CD8-positive, alpha-beta memory T cell (primary cell): ENCODE data around the gene ENOX1. TPM values are rescaled to one million over a fixed set of nuclear protein-coding genes. Genes with fewer than 3 reads are reported as not detected.

ENCODE experiments used
- CTCF ChIA-PET: fragments of 350-600 bp; sonication (Branson Sonifier 250); formaldehyde crosslinking; loops from one replicate; lab custom pipeline; 2021; ENCODE audit warnings: antibody characterized with exemption; lab: Charles Lee
- POLR2A ChIA-PET: fragments of 350-600 bp; sonication (Branson Sonifier 250); formaldehyde crosslinking; loops from one replicate; lab custom pipeline; 2021; ENCODE audit warnings: antibody characterized with exemption; lab: Charles Lee
- DNase-seq, 5 donors: peaks; one replicate each; pipeline versions ENCODE4 v3.0.0 to v3.0.0-alpha.2; 2020 to 2022; ENCODE audit warnings: mixed read lengths in 1 of 5
- H3K27ac ChIP-seq: one replicate; pipeline ENCODE4 v1.7.0; 2013; ENCODE audit warnings: low read depth, mild to moderate bottlenecking, low read length, moderate library complexity
- H3K27me3 ChIP-seq: 2 replicates; pipeline ENCODE4 v1.7.0; 2013; ENCODE audit warnings: low read length, mild to moderate bottlenecking; ENCODE audit not compliant: insufficient read depth, poor library complexity, severe bottlenecking
- H3K36me3 ChIP-seq: 2 replicates; pipeline ENCODE4 v1.7.0; 2013; ENCODE audit warnings: mild to moderate bottlenecking, low read length, moderate library complexity; ENCODE audit not compliant: insufficient read depth
- H3K4me1 ChIP-seq: 2 replicates; pipeline ENCODE4 v1.7.0; 2013; ENCODE audit warnings: mild to moderate bottlenecking, low read length, moderate library complexity; ENCODE audit not compliant: insufficient read depth
- H3K4me3 ChIP-seq: 2 replicates; pipeline ENCODE4 v1.7.0; 2013; ENCODE audit warnings: mild to moderate bottlenecking, low read length
- H3K9me3 ChIP-seq: 2 replicates; pipeline ENCODE4 v1.7.0; 2013; ENCODE audit warnings: mild to moderate bottlenecking, low read length
- H3K27ac Mint-ChIP-seq, 8 donors: one replicate each; pipeline ENCODE4 v1.8.0; 2020 to 2021; ENCODE audit warnings: mixed read lengths in 8 of 8, mild to moderate bottlenecking in 6 of 8, inconsistent platforms in 3 of 8, moderate library complexity in 3 of 8
- H3K27me3 Mint-ChIP-seq, 2 donors: one replicate each; pipeline ENCODE4 v1.8.0; 2020 to 2021; ENCODE audit warnings: mixed read lengths in 2 of 2, mild to moderate bottlenecking in 1 of 2, moderate library complexity in 1 of 2
- H3K36me3 Mint-ChIP-seq, 3 donors: one replicate each; pipeline ENCODE4 v1.8.0; 2020 to 2021; ENCODE audit warnings: mixed read lengths in 3 of 3, inconsistent platforms in 1 of 3, mild to moderate bottlenecking in 1 of 3
- H3K4me1 Mint-ChIP-seq, 3 donors: one replicate each; pipeline ENCODE4 v1.8.0; 2020 to 2021; ENCODE audit warnings: mixed read lengths in 3 of 3, inconsistent platforms in 1 of 3, mild to moderate bottlenecking in 1 of 3
- H3K4me3 Mint-ChIP-seq, 7 donors: one replicate each; pipeline ENCODE4 v1.8.0; 2020 to 2021; ENCODE audit warnings: mixed read lengths in 7 of 7, mild to moderate bottlenecking in 6 of 7, moderate library complexity in 4 of 7, inconsistent platforms in 2 of 7
- H3K9me3 Mint-ChIP-seq, 5 donors: one replicate each; pipeline ENCODE4 v1.8.0; 2020 to 2022; ENCODE audit warnings: mixed read lengths in 5 of 5, mild to moderate bottlenecking in 3 of 5, moderate library complexity in 2 of 5, inconsistent platforms in 1 of 5
- polyA plus RNA-seq: library from polyadenylated mRNA; unstranded; fragments of 300-500 nt; fragmentation: Illumina TruSeq; gene quantifications from one replicate; pipeline ENCODE4 v1.2.3, GENCODE V29; 2021
- total RNA-seq, 2 experiments: library from RNA; stranded (reverse); gene quantifications; one replicate each; pipeline ENCODE4 v1.2.3, GENCODE V29; 2021

ENOX1 gene
- total and polyA plus RNA-seq, 3 experiments from 2014 or later: 0.18 to 0.29 TPM; not detected in 1

- H3K4me3 ChIP-seq: no peak overlapping the region
- ChIA-PET CTCF (no interaction called here), POLR2A (no interaction called here)
- Mint-ChIP-seq H3K27me3 (peaks cover 3 to 39% of the 10 kb centered on the region in 2 donors), H3K27ac (no peak overlapping the region), H3K36me3 (no peaks in the 10 kb centered on the region), H3K4me1 (no peaks in the 10 kb centered on the region), H3K4me3 (no peak overlapping the region), H3K9me3 (peaks cover 0 to 2% (median 0%) of the 10 kb centered on the region in 5 donors)
- no peaks in the 10 kb centered on the region for H3K9me3 ChIP-seq
- no peak for DNase-seq
- H3K36me3 ChIP-seq: no peaks in the 10 kb centered on the region
- H3K27me3 ChIP-seq: no peaks in the 10 kb centered on the region
- no peaks in the 10 kb centered on the region for H3K4me1 ChIP-seq
- no peak overlapping the region for H3K27ac ChIP-seq
Measured at GRCh38 chr13:43408274-43408673, 378.5 kb downstream of the ENOX1 start.

- no peak overlapping the region for H3K27ac ChIP-seq
- Mint-ChIP-seq H3K9me3 (peaks cover 0 to 2% (median 0%) of the 10 kb centered on the region in 5 donors), H3K36me3 (no peaks in the 10 kb centered on the region), H3K27me3 (peaks cover 5 to 39% of the 10 kb centered on the region in 2 donors), H3K4me1 (no peaks in the 10 kb centered on the region), H3K4me3 (no peak overlapping the region), H3K27ac (no peak overlapping the region)
- DNase-seq: no peak
- ChIA-PET CTCF (no interaction called here), POLR2A (no interaction called here)
- no peak overlapping the region for H3K4me3 ChIP-seq
- no peaks in the 10 kb centered on the region for H3K27me3 ChIP-seq
- H3K4me1 ChIP-seq: no peaks in the 10 kb centered on the region
- H3K36me3 ChIP-seq: no peaks in the 10 kb centered on the region
- H3K9me3 ChIP-seq: no peaks in the 10 kb centered on the region
Measured at GRCh38 chr13:43407023-43407581, 379.7 kb downstream of the ENOX1 start.

- Histone ChIP-seq H3K4me3 (no peak overlapping the region), H3K9me3 (no peaks in the 10 kb centered on the region), H3K36me3 (no peaks in the 10 kb centered on the region), H3K27ac (no peak overlapping the region), H3K27me3 (no peaks in the 10 kb centered on the region), H3K4me1 (no peaks in the 10 kb centered on the region)
- Mint-ChIP-seq H3K27me3 (peaks cover 5 to 43% of the 10 kb centered on the region in 2 donors), H3K4me3 (no peak overlapping the region), H3K4me1 (no peaks in the 10 kb centered on the region), H3K36me3 (no peaks in the 10 kb centered on the region), H3K9me3 (peaks cover 0 to 2% (median 0%) of the 10 kb centered on the region in 5 donors), H3K27ac (no peak overlapping the region)
- ChIA-PET CTCF (no interaction called here), POLR2A (no interaction called here)
- DNase-seq: no peak
Measured at GRCh38 chr13:43405457-43405856, 381.3 kb downstream of the ENOX1 start.

GRCh38 chr13:43402380-43402779 lies 384.4 kb downstream of the ENOX1 start:
- no peaks in the 10 kb centered on the region for H3K4me1 ChIP-seq
- CTCF ChIA-PET: no interaction called here
- no peak overlapping the region for H3K4me3 ChIP-seq
- H3K36me3 ChIP-seq: no peaks in the 10 kb centered on the region
- no peak for DNase-seq
- H3K27me3 Mint-ChIP-seq: peaks cover 2 to 39% of the 10 kb centered on the region in 2 donors
- peaks cover 0 to 2% (median 0%) of the 10 kb centered on the region in 5 donors for H3K9me3 Mint-ChIP-seq
- POLR2A ChIA-PET: no interaction called here
- no peak overlapping the region for H3K4me3 Mint-ChIP-seq
- no peaks in the 10 kb centered on the region for H3K9me3 ChIP-seq
- H3K4me1 Mint-ChIP-seq: no peaks in the 10 kb centered on the region
- H3K36me3 Mint-ChIP-seq: no peaks in the 10 kb centered on the region
- no peak overlapping the region for H3K27ac ChIP-seq
- H3K27me3 ChIP-seq: no peaks in the 10 kb centered on the region
- no peak overlapping the region for H3K27ac Mint-ChIP-seq

- Histone ChIP-seq H3K27ac (no peak overlapping the region), H3K4me3 (no peak overlapping the region), H3K4me1 (no peaks in the 10 kb centered on the region), H3K9me3 (no peaks in the 10 kb centered on the region), H3K27me3 (no peaks in the 10 kb centered on the region), H3K36me3 (no peaks in the 10 kb centered on the region)
- ChIA-PET POLR2A (no interaction called here), CTCF (no interaction called here)
- Mint-ChIP-seq H3K4me3 (no peak overlapping the region), H3K4me1 (no peaks in the 10 kb centered on the region), H3K9me3 (peaks cover 0 to 2% (median 0%) of the 10 kb centered on the region in 5 donors), H3K36me3 (no peaks in the 10 kb centered on the region), H3K27me3 (peaks cover 2 to 34% of the 10 kb centered on the region in 2 donors), H3K27ac (no peak overlapping the region)
- DNase-seq: no peak
Measured at GRCh38 chr13:43401361-43401760, 385.4 kb downstream of the ENOX1 start.

- peaks cover 0 to 19% of the 10 kb centered on the region in 2 donors for H3K27me3 Mint-ChIP-seq
- Histone ChIP-seq H3K27me3 (no peaks in the 10 kb centered on the region), H3K36me3 (no peaks in the 10 kb centered on the region), H3K4me3 (no peak overlapping the region), H3K9me3 (no peaks in the 10 kb centered on the region), H3K27ac (no peak overlapping the region), H3K4me1 (no peaks in the 10 kb centered on the region)
- no peaks in the 10 kb centered on the region for H3K36me3 Mint-ChIP-seq
- no peak overlapping the region for H3K27ac Mint-ChIP-seq
- POLR2A ChIA-PET: no interaction called here
- no peak overlapping the region for H3K4me3 Mint-ChIP-seq
- CTCF ChIA-PET: no interaction called here
- no peak for DNase-seq
- H3K4me1 Mint-ChIP-seq: no peaks in the 10 kb centered on the region
- H3K9me3 Mint-ChIP-seq: peaks cover 0 to 2% (median 0%) of the 10 kb centered on the region in 5 donors
Measured at GRCh38 chr13:43397111-43397510, 389.7 kb downstream of the ENOX1 start.

- ChIA-PET POLR2A (no interaction called here), CTCF (no interaction called here)
- Histone ChIP-seq H3K4me1 (no peaks in the 10 kb centered on the region), H3K4me3 (no peak overlapping the region), H3K9me3 (no peaks in the 10 kb centered on the region), H3K27ac (no peak overlapping the region), H3K36me3 (no peaks in the 10 kb centered on the region), H3K27me3 (no peaks in the 10 kb centered on the region)
- Mint-ChIP-seq H3K36me3 (no peaks in the 10 kb centered on the region), H3K4me1 (no peaks in the 10 kb centered on the region), H3K9me3 (no peaks in the 10 kb centered on the region), H3K27me3 (peaks cover 0 to 2% of the 10 kb centered on the region in 2 donors), H3K27ac (no peak overlapping the region), H3K4me3 (no peak overlapping the region)
- no peak for DNase-seq
Measured at GRCh38 chr13:43391036-43391435, 395.7 kb downstream of the ENOX1 start.

- H3K4me3 Mint-ChIP-seq: no peak overlapping the region
- H3K36me3 Mint-ChIP-seq: no peaks in the 10 kb centered on the region
- Histone ChIP-seq H3K4me1 (no peaks in the 10 kb centered on the region), H3K4me3 (no peak overlapping the region), H3K36me3 (no peaks in the 10 kb centered on the region), H3K27ac (no peak overlapping the region), H3K9me3 (no peaks in the 10 kb centered on the region), H3K27me3 (no peaks in the 10 kb centered on the region)
- POLR2A ChIA-PET: no interaction called here
- no peak for DNase-seq
- H3K27me3 Mint-ChIP-seq: peaks cover 0 to 4% of the 10 kb centered on the region in 2 donors
- CTCF ChIA-PET: no interaction called here
- H3K9me3 Mint-ChIP-seq: no peaks in the 10 kb centered on the region
- no peak overlapping the region for H3K27ac Mint-ChIP-seq
- H3K4me1 Mint-ChIP-seq: no peaks in the 10 kb centered on the region
Measured at GRCh38 chr13:43390619-43391018, 396.2 kb downstream of the ENOX1 start.
